Suprapubic skin (tissue), 4 donors: Measurements from ENCODE around the gene DRD2. TPM values are rescaled to one million over a fixed set of nuclear protein-coding genes. Genes with fewer than 3 reads are reported as not detected.

ENCODE experiments used
- DNase-seq, 2 donors: peaks; one replicate each; pipeline ENCODE4 v3.0.0-alpha.2; 2019; ENCODE audit warnings: low spot score in 2 of 2
- H3K27ac ChIP-seq: fragments of 200-600 bp; sonication (generic); one replicate; pipeline ENCODE4 v1.5.1; 2019
- H3K27me3 ChIP-seq: fragments of 200-600 bp; sonication (generic); one replicate; pipeline ENCODE4 v1.5.1; 2019
- H3K36me3 ChIP-seq: fragments of 200-600 bp; sonication (generic); one replicate; pipeline ENCODE4 v1.5.1; 2019
- H3K4me1 ChIP-seq: fragments of 200-600 bp; sonication (generic); one replicate; pipeline ENCODE4 v1.5.1; 2019
- H3K4me3 ChIP-seq: fragments of 200-600 bp; sonication (generic); one replicate; pipeline ENCODE4 v1.5.1; 2019; ENCODE audit warnings: mild to moderate bottlenecking
- H3K9me3 ChIP-seq: fragments of 200-600 bp; sonication (generic); one replicate; pipeline ENCODE4 v1.5.1; 2019
- CTCF ChIP-seq, 2 donors: fragments of 200-600 bp in 1 of 2; fragments of 450-650 bp in 1 of 2; sonication (generic) in 1 of 2; IDR thresholded peaks; one replicate each; pipeline ENCODE4 v1.5.1; 2016 to 2019; ENCODE audit warnings: antibody characterized with exemption in 2 of 2, mild to moderate bottlenecking in 1 of 2, moderate library complexity in 1 of 2
- EP300 ChIP-seq: sonication (generic); formaldehyde crosslinking; IDR thresholded peaks from one replicate; pipeline ENCODE4 v1.6.1; 2017; ENCODE audit warnings: antibody characterized with exemption
- POLR2A ChIP-seq, 2 donors: fragments of 450-650 bp; IDR thresholded peaks; one replicate each; pipeline ENCODE4 v1.6.1; 2017; ENCODE audit warnings: antibody characterized with exemption in 2 of 2, mild to moderate bottlenecking in 2 of 2, moderate library complexity in 2 of 2
- POLR2AphosphoS5 ChIP-seq, 3 donors: sonication (generic); formaldehyde crosslinking; IDR thresholded peaks; one replicate each; pipeline ENCODE4 v1.6.1; 2017; ENCODE audit warnings: antibody characterized with exemption in 3 of 3
- WGBS: methylation state at CpG from one replicate; pipeline ENCODE4 v1.1.5; 2018; 5-methylcytosine and 5-hydroxymethylcytosine counted together
- total RNA-seq, 4 donors: library from RNA; depleted of rRNA; stranded (reverse); fragments of >200 nt; gene quantifications; one replicate each; pipeline ENCODE4 v1.1.0, GENCODE V29; 2016

DRD2 gene
- total RNA-seq, 4 donors from 2014 or later, result 0.16 to 1.8 TPM; not detected in 2

- 100% methylated on average over 1 of the region's 9 CpGs for WGBS
- Histone ChIP-seq H3K36me3 (no peaks in the 10 kb centered on the region), H3K4me3 (no peak overlapping the region), H3K27ac (no peak overlapping the region), H3K9me3 (no peaks in the 10 kb centered on the region), H3K27me3 (no peaks in the 10 kb centered on the region), H3K4me1 (no peaks in the 10 kb centered on the region)
- TF ChIP-seq POLR2AphosphoS5 (IDR thresholded peaks at IDR 0.05) (no peak), POLR2A (IDR thresholded peaks at IDR 0.05) (no peak), EP300 (no peak), CTCF (IDR thresholded peaks at IDR 0.05) (no peak)
- no peak for DNase-seq
Measured at GRCh38 chr11:113412675-113413074, 62.5 kb downstream of the DRD2 start.

- no peak overlapping the region for H3K4me3 ChIP-seq
- no peaks in the 10 kb centered on the region for H3K9me3 ChIP-seq
- no peak for DNase-seq
- no peaks in the 10 kb centered on the region for H3K36me3 ChIP-seq
- no peaks in the 10 kb centered on the region for H3K4me1 ChIP-seq
- 82% methylated on average over 3 of the region's 3 CpGs for WGBS
- no peak for TF ChIP-seq CTCF (IDR thresholded peaks at IDR 0.05)
- no peak for TF ChIP-seq POLR2A (IDR thresholded peaks at IDR 0.05)
- no peak for TF ChIP-seq POLR2AphosphoS5 (IDR thresholded peaks at IDR 0.05)
- TF ChIP-seq EP300, result no peak
- H3K27me3 ChIP-seq, result no peaks in the 10 kb centered on the region
- no peak overlapping the region for H3K27ac ChIP-seq
Measured at GRCh38 chr11:113411536-113411935, 63.7 kb downstream of the DRD2 start.

GRCh38 chr11:113410414-113411135 lies 64.6 kb downstream of the DRD2 start:
- Histone ChIP-seq H3K27me3 (no peaks in the 10 kb centered on the region), H3K27ac (no peak overlapping the region), H3K4me1 (peaks cover 3% of the 10 kb centered on the region), H3K36me3 (no peaks in the 10 kb centered on the region), H3K9me3 (no peaks in the 10 kb centered on the region), H3K4me3 (no peak overlapping the region)
- DNase-seq, result no peak
- TF ChIP-seq CTCF (IDR thresholded peaks at IDR 0.05) (no peak), POLR2AphosphoS5 (IDR thresholded peaks at IDR 0.05) (no peak), POLR2A (IDR thresholded peaks at IDR 0.05) (no peak), EP300 (no peak)
- 81% methylated on average over 21 of the region's 21 CpGs for WGBS

- Histone ChIP-seq H3K27ac (no peak overlapping the region), H3K9me3 (no peaks in the 10 kb centered on the region), H3K36me3 (no peaks in the 10 kb centered on the region), H3K4me3 (no peak overlapping the region), H3K4me1 (peaks cover 8% of the 10 kb centered on the region), H3K27me3 (no peaks in the 10 kb centered on the region)
- WGBS, result 81% methylated on average over 3 of the region's 3 CpGs
- DNase-seq, result no peak
- TF ChIP-seq POLR2AphosphoS5 (IDR thresholded peaks at IDR 0.05), result no peak
Measured at GRCh38 chr11:113409526-113409925, 65.7 kb downstream of the DRD2 start.

GRCh38 chr11:113408887-113409286 lies 66.3 kb downstream of the DRD2 start:
- no peak for DNase-seq
- 64% methylated on average over 9 of the region's 9 CpGs for WGBS

More at GRCh38 chr11:113408887-113409286, 66.3 kb downstream of the DRD2 start:
- TF ChIP-seq CTCF (IDR thresholded peaks at IDR 0.05) (no peak), POLR2A (IDR thresholded peaks at IDR 0.05) (no peak), POLR2AphosphoS5 (IDR thresholded peaks at IDR 0.05) (no peak), EP300 (no peak)
- H3K27me3 ChIP-seq, result no peaks in the 10 kb centered on the region
- H3K4me3 ChIP-seq, result no peak overlapping the region
- H3K27ac ChIP-seq, result no peak overlapping the region
- H3K36me3 ChIP-seq, result no peaks in the 10 kb centered on the region
- no peaks in the 10 kb centered on the region for H3K9me3 ChIP-seq
- H3K4me1 ChIP-seq, result peaks cover 8% of the 10 kb centered on the region
